GM19351 (cell line): ENCODE data around the gene ZFYVE9.
"Not testable (repeated sequence)": the region's sequence is repeated elsewhere in the genome, so short reads cannot be mapped to it uniquely, and the experiment has no call there.

Experiments used
- ATAC-seq: cut with Tn5 transposase; IDR thresholded peaks from one replicate; pipeline ENCODE4 v1.9.1; 2021; ENCODE audit warnings: mild to moderate bottlenecking, moderate library complexity; ENCODE audit not compliant: unreplicated experiment

ZFYVE9 gene

DNA sequence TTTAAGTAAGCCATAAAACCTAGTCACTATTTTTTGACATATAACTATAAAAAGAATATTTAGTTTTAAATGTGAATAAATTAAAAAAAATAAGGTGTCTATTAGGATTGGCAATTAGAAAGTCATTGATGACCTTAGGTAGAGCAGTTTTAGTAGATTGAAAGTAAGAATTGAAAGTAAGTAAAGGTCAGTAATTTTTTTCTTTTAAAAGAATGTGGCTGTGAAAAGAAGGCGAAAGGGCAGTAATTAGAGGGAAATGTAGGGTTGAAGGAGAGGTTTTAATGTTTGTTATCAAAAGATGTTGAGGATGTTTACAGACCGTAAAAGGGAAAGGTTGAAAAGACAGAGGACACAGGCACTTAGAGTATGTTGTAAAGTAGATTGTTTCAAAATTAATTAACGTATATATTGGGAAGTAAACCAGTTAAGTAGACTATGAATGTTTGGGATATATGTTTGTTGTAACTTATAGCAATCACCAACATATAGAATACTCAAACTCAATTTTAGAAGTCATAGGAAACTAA lies 41.0 kb downstream of the ZFYVE9 start:
- no peak for ATAC-seq

DNA sequence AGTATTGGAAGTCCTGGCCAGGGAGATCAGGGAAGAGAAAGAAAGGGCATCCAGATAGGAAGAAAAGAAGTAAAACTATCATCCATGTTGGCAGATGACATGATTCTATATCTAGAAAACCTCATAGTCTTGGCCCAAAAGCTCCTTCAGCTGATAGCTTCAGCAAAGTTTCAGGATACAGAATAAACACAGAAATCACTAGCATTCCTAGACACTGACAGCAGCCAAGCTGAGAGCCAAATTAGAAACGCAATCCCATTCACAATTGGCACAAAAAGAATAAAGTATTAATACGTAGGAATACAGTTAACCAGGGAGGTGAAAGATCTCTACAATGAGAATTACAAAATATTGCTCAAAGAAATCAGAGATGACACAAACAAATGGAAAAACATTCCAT lies 44.6 kb downstream of the ZFYVE9 start:
- ATAC-seq = no peak

DNA sequence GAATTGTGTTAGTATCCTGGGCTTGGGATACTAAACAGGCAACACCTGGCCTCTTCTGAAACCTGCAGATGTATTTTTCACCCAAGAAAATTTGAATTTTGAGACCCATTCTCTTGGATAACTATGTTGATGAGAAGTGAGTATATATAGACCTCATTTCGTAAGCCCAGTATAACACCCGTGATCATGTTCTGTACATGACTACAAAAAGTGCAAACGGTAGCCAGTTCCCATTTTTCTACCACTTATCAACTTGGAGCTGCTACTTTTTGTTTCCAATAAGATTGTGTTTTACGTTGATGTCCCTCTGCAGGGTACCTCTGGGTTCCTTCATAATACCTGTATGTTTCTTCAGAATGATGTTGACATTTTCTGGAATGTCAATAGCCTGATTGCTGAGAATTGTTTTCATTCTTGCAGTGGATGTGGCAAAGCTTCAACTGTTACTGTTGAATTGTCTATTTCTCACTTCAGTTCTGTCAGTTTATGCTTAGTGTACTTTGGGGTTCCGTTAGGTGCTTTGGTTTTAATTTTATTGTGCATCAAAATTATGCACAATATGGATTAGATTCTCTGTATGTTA lies 48.1 kb downstream of the ZFYVE9 start:
- ATAC-seq = no peak

DNA sequence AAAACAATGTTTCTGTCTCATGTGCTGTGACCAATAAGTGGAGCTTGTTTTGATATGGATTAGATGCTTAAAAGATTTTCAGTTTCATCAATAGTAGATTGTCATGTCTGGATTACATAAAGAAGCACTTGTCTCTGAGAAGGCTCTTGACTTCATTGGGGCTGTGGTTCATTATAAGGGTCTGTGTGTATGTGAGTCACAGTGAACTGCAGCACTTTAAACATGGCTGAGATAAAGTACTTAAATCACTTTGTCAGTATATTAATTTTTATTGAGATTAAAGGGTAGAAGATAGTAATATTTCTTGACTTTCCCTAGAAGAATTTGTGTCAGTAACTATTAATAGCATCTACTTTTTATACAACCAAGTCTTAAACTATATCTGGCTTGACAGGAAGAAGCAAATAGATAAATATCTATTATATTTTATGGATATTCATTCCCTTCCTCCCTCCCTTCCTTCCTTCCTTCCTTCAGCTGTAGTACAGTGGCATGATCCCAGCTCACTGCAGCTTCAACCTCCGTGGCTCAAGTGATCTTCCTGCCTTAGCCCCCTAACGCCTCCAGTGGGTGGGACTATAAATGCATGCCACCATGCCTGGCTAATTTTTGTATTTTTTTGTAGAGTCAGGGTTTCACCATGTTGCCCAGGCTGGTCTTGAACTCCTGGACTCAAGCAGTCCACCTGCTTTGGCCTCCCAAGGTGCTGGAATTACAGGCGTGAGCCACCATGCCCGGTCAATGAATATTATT lies 48.8 kb downstream of the ZFYVE9 start:
- ATAC-seq = no peak

DNA sequence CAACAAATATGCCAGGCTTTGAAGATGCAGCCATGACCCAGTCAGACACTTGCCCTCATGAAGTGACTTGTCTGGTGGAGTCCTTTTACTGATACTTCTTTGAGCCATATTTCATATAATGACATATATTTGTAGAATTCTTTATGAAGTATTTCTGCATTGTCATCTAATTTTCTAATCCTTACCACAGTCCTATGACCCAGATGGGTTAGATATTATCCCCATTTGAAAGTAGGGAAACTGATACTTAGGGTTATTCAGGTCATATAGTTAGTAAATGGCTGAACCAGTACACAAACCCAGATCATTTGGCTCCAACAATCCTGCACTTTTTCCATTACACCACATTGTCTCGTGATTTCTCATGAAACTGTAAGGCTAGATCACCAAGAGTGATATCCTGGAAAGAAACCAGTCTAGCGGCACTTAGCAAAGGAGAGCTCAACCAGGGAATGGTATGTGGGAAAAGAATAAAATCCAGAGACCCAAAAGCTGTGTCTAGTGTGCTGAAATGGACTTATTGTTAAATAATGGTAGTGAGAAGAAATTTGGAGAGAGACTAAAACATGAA lies 49.6 kb downstream of the ZFYVE9 start:
- no peak for ATAC-seq

DNA sequence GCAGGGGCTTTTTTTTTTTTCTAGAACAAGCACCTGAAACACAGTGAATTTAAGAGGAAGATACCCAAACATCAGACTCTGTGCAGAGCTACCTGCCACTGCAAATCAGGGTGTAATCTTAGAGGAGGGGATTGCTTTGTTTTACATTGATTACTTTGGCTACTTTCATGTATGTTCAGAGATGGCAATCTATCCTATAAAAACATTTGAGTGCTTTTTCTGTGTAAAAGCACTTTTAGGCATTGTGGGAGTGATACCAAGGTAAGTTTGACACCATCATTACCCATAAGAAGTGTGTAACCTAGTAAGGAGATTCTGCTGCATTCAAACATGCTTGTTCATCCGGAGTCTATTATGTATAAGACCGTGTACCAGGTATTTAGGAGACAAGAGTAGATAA lies 50.1 kb downstream of the ZFYVE9 start:
- ATAC-seq = no peak

DNA sequence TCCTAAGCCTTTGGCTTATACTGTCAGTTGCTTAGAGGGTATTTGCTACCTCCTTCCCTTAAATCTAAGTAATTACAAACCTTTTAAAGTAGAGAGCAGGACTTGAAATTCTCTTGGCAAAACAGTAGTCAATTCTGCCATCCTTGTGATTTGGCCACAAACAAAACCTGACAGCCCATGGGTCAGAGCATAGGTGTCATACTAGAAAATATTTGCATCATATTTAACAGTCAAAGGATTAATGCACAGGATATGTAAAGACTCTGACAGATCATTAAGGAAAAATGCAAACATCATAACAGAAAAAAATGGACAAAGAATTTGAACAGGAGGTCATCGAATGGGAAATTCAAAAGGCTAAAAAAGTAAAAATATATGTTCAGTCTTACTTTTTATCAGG lies 50.5 kb downstream of the ZFYVE9 start:
- no peak for ATAC-seq

DNA sequence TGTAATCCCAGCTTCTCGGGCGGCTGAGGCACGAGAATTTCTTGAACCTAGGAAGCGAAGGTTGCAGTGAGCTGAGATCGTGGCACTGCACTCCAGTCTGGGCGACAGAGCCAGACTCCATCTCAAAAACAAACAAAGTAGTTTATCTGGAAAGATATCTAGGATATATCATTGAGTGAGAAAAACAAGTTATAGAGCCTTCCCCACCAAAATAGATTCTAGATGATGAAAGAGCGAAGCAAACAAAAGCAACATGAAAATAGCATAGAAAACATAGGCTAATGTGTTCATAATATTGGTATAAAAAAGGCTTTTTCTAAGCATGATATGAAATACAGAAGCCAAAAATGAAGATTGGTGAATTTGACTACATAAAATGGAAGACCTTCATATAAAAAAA lies 52.1 kb downstream of the ZFYVE9 start:
- no peak for ATAC-seq

DNA sequence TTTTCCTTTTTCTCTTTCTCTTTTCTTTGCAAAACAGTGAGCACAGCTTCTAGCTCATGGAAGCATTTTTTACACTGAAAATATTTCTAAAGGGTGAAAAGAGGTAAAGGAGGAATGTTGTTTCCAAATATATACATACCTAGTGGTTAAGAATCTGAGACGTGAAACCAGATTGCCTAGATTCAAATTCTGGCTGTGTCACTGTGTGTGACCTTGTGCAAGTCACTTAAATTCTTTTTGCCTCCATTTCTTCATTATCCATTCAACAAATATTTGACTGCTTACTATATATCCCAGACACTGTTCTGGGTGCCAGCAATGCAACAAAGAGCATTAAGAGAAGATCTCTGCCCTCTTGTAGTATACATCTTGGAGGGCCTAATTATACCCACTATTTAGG lies 53.3 kb downstream of the ZFYVE9 start:
- no peak for ATAC-seq

DNA sequence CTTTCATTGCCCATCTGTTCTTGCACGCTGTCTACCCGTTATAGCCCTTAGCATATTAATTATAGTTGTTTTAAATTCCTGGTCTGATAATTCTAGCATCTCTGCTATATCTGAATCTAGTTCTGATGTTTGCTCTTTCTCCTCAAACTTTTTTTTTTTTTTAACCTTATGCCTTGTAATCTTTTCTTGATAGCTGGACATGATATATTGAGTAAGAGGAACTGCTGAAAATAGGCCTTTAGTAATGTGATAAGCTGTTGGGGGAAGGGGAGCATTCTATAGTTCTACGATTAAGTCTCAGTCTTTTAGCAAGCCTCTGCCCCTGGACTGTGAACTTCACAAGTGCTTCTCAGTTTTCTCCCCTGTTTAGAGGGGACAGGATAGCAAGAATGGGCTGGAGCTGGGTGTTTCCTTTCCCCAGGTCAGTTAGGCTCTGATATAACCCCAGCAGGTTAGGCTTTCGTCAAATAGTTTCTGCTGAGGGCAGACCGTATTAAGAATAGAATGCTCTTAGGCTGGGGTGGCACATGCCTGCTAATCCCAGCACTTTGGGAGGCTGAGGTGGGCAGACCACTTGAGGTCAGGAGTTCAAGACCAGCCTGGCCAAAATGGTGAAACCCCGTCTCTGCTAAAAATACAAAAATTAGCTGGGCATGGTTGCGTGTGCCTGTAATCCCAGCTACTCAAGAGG lies 62.2 kb downstream of the ZFYVE9 start:
- ATAC-seq = no peak

DNA sequence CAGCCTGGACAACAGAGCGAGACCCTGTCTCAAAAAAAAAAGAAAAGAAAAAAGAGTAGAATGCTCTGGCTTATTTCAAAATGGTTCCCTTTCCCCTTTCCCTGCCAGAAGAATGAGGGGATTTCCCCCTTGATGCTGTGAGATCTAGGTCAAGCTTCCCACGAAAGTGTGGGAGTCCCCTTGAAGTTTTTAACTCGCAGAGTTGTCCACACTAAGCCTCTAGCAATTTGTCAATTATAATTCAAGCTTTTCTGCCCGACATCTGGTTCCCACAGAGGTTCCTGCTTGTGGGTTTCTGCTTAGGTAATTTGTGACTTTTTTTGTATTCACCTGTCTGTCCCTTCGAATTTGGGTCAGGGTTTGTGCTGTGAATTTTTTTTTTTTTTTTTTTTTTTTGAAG lies 62.8 kb downstream of the ZFYVE9 start:
- ATAC-seq = no peak

DNA sequence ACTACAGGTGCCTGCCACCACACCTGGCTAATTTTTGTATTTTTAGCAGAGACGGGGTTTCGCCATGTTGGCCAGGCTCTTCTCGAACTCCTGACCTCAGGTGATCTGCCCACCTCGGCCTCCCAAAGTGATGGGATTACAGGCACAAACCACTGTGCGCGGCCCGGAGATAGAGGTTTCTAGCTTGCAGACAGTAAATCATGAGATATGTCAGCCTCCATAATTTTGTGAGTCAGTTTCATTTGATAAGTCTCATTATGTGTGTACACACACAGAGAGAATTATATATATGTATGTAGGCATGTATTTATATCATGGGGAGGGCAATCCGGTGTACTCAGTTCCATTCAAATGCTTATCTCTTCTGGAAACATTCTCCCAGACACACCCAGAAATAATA lies 64.8 kb downstream of the ZFYVE9 start:
- not testable (repeated sequence) for ATAC-seq

DNA sequence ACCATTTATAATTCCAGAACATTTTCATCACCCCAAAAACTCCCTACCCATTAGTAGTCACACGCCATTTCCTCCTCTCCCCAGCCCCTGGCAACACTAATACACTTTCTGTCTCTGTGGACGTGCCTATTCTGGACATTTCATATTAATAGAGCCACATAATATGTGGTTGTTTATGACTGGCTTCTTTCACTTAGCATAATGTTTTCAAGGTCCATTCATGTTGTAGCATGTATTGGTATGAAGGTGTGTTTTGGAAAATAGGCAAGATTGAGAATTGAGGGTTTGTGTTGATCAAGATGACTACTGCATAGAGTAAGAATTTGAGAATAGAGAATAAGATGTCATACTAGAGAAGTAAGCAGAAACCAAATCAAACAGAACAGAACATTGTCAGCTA lies 67.5 kb downstream of the ZFYVE9 start:
- no peak for ATAC-seq

DNA sequence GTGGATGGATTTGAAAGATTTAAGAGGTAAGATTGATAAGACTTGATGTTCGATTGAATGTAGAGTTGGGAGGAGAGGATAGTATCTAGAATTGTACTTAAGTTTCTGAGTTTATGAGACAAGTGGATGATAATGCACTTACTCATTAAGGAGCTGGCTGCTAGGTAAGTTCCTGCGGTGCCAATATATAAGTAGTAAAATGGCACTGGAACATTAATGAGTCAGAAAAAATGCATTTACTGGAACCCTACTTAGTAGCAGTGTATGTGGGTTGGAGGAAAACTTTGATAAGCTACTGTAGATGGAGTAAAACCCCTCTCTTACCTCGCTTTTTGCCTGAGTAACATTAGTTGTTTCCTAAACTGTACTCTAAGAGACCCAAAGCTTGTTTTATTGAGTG lies 68.2 kb downstream of the ZFYVE9 start:
- ATAC-seq = no peak

DNA sequence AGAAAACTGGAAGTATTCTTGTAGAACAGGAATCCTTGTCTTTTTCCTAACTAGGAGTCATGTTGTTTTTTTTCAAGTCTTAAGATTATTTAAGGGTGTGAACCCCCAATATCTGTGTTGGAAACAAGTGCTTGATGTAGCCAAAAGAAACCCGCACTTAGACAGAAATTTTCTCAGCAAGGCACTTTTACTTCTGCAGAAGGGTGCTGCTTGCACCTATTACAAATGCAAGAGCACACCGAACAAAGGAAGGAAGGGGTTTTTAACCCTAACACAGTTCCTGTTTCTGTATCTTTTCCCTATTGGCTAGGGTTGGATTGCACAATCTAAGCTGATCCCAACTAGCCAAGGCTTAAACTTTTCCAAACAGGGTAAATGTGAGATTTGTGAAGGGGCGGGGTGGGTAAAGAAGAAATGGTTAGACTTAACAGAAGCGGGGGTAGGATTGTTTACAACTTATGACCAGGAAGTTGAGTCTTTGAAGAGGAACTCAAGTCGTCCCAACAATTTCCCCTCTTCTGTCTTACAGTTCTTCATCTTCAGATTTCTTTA lies 75.1 kb downstream of the ZFYVE9 start:
- ATAC-seq = no peak

DNA sequence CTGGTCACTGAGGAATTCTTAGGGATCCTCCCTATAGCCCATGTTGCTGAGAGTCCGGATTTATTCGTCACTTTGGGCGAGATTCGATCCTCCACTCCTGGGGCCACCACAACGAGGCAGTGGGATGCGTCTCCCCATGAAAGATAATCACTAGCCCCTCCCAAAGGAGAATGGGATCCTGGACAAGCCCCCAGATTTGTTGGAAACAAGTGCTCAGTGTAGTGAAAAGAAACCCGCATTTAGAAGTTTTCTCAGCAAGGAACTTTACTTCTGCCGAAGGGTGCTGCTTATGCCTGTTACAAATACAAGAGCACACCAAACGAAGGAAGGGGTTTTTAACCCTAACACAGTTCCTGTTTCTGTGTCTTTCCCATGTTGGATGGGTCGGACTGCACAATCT lies 83.3 kb downstream of the ZFYVE9 start:
- no peak for ATAC-seq

DNA sequence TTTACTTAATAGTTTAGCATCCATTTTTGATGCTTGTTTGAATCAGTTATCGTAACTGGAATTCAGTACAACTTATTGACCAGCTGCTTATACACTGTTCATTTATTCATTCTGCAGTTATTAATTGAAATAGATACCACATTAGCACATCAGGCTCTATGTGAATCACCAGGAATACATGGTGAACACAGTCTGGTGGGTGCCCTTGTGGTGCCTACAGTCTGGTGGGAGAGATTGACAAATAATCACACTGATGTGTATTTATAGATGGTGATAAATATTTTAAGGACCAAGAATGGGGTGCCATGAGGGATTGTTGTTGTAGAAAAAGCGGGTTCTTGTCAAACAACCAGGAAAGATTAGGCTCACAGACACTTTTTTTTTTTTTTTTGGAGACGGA lies 87.6 kb downstream of the ZFYVE9 start:
- no peak for ATAC-seq

DNA sequence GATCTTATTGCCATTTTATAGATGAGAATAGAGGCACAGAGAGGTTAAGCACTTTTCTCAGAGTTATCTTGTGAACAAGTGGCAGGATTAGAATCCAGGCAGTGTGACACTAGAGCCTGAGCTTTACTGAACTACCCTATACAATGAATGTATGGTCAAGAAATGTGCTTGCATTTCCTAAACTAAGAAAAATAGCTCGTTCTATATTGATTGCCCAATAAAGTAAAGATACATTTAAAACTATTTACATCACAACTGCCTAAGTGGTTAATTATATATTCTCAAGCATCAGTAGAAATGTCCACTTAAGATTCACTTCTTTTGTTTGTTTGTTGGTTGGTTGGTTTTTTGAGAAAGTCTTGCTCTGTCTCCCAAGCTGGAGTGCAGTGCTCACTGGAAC lies 91.6 kb downstream of the ZFYVE9 start:
- ATAC-seq = no peak

DNA sequence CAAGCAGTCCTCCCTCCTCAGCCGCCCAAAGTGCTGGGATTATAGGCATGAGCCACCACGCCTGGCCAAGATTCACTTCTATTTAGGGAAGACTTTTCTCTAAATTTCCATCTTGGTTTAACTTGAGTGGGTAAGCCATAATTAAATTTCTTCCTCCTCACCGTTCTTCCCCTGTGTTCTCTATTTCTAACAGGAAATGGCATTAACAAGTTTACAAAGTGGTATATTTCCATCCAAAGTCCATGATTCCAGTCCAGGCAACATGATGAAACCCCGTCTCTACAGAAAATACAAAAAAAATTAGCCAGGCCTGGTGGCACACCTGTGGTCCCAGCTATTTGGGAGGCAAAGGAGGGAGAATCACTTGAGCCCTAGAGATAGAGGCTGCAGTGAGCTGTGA lies 92.1 kb downstream of the ZFYVE9 start:
- ATAC-seq = no peak

DNA sequence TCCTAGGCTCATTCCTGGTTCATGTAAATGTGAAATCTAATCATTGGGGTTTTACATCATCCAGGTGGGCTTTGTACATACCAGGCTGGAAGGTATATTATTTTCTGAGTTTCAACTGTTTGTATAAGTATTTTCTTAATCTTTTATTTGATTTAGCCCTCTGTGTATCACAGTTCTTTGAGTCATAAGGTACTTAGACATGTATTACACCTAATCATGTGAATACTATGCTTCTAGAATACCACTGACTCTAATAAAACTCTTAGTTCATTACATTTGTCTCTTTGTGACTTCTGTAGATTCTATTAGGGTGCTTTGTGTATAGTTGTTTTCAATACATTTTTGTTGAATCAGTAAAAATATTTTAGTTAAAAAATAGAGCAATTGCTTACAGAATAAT lies 92.8 kb downstream of the ZFYVE9 start:
- no peak for ATAC-seq

DNA sequence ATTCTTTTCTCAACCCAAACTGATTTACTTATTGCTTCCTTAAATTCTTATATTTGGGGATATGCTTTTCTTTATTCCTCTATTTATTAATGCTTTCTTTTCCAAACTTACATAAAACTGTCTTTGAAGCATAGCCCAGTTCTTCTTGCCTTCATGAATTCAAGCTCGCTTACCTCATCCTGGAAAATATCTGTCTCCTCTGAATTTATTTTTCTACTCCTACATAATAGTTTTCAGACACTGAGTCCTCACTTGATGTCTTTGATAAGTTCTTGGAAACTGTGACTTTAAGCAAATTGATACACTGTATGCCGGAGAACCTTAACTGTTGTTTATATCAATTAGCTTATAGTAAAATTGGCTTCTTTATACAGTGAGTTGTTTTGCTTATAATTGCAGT lies 93.8 kb downstream of the ZFYVE9 start:
- ATAC-seq = no peak

DNA sequence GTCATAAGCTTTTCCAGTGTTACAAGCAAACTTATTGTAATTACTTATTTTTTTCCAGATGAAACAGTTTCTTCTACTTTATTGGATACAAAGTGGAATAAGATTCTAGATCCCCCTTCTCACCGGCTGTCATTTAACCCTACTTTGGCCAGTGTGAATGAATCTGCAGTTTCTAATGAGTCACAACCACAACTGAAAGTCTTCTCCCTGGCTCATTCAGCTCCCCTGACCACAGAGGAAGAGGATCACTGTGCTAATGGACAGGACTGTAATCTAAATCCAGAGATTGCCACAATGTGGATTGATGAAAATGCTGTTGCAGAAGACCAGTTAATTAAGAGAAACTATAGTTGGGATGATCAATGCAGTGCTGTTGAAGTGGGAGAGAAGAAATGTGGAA lies 95.5 kb downstream of the ZFYVE9 start:
- no peak for ATAC-seq
